Measurements from ENCODE around the gene NCAPD2. TPM values are rescaled to one million over a fixed set of nuclear protein-coding genes. Genes with fewer than 3 reads are reported as not detected.

Gene NCAPD2
- total RNA-seq, 1 experiment from 2014 or later = 266 TPM

GRCh38 chr12:6535960-6536847 lies 42.3 kb downstream of the NCAPD2 start:
- peaks cover 45% of the 10 kb centered on the region for H4K20me1 ChIP-seq (ENCODE audit: insufficient read depth)
- ChIA-PET POLR2A (ENCODE audit: unreplicated experiment) (interaction anchor here (0.6 to 0.7 kb wide), 5 partner anchors 11 to 680 kb away, joined by 3 to 5 read pairs (median 4); no protein-coding TSS in a partner anchor), CTCF (no interaction called here)
- no peak for DNase-seq
- peaks cover 93% of the 10 kb centered on the region for H3F3A ChIP-seq (ENCODE audit: insufficient read depth, low read depth)
- BruUV-seq (replicated peaks) = no TSS peak
- H3K4me2 ChIP-seq = peak overlapping the region; percentile 96
- peaks cover 50% of the 10 kb centered on the region for H3K79me2 ChIP-seq (ENCODE audit: low read depth)
- no peaks in the 10 kb centered on the region for H3K9me3 ChIP-seq (ENCODE audit: insufficient read depth, low read depth)
- H3K27me3 ChIP-seq (ENCODE audit: insufficient read depth, low read depth) = no peaks in the 10 kb centered on the region
- peaks cover 37% of the 10 kb centered on the region for H3K36me3 ChIP-seq (ENCODE audit: low read depth)
- peak overlapping the region; percentile 97 for H3K4me3 ChIP-seq
- H2AFZ ChIP-seq = no peak overlapping the region
- peaks cover 50% of the 10 kb centered on the region for H3K4me1 ChIP-seq (replicated peaks; ENCODE audit: insufficient read depth)
- TF ChIP-seq CTCF (conservative IDR thresholded peaks at IDR 0.05) (no peak), EZH2 (IDR thresholded peaks at IDR 0.05; ENCODE audit: low read depth) (no peak)
- no peaks in the 10 kb centered on the region for H3K9me2 ChIP-seq (ENCODE audit: insufficient read depth)
- H3K27ac ChIP-seq = peak overlapping the region; percentile 83
- intact Hi-C loops (cut with micrococcal nuclease; ENCODE audit: unreplicated experiment) = loop anchor here (10.0 kb wide), 3 partner anchors 321 to 551 kb away; no protein-coding TSS in a partner anchor

- TF ChIP-seq EZH2 (IDR thresholded peaks at IDR 0.05; ENCODE audit: low read depth) = no peak
- TF ChIP-seq CTCF (conservative IDR thresholded peaks at IDR 0.05) = no peak
- Histone ChIP-seq H3K4me3 (peak overlapping the region; percentile 97; the same call in 1 of the 2 replicates), H3K9me3 (ENCODE audit: insufficient read depth, low read depth) (no peaks in the 10 kb centered on the region), H3K9me2 (ENCODE audit: insufficient read depth) (no peaks in the 10 kb centered on the region), H2AFZ (no peak overlapping the region), H3K27me3 (ENCODE audit: insufficient read depth, low read depth) (no peaks in the 10 kb centered on the region), H3K4me2 (peak overlapping the region; percentile 96), H3F3A (ENCODE audit: insufficient read depth, low read depth) (peaks cover 88% of the 10 kb centered on the region), H3K27ac (peak overlapping the region; percentile 83), H3K79me2 (ENCODE audit: low read depth) (peaks cover 42% of the 10 kb centered on the region), H3K4me1 (replicated peaks; ENCODE audit: insufficient read depth) (peaks cover 42% of the 10 kb centered on the region), H3K36me3 (ENCODE audit: low read depth) (peaks cover 35% of the 10 kb centered on the region), H4K20me1 (ENCODE audit: insufficient read depth) (peaks cover 45% of the 10 kb centered on the region)
- no TSS peak for BruUV-seq (replicated peaks)
- ChIA-PET POLR2A (ENCODE audit: unreplicated experiment) (interaction anchor here (0.5 to 1.0 kb wide), 9 partner anchors 8 to 444 kb away, joined by 3 to 10 read pairs (median 4); partner anchors contain the start of gene SCNN1A), CTCF (interaction anchor here (0.5 to 1.0 kb wide), 14 partner anchors 8 to 1289 kb away, joined by 3 to 6 read pairs (median 4); partner anchors contain the start of gene SCNN1A)
- peak in 1 of 2 experiments; percentile 36 for DNase-seq
- intact Hi-C loops (cut with micrococcal nuclease; ENCODE audit: unreplicated experiment) = loop anchor here (10.0 kb wide), 3 partner anchors 322 to 552 kb away; no protein-coding TSS in a partner anchor
These were observed 43.1 kb downstream of the NCAPD2 start for GRCh38 chr12:6536894-6537579.
